Transverse colon (tissue), 4 donors: Measurements from ENCODE around the gene TMEM59L.

Experiments used
- CTCF ChIP-seq, 5 experiments: fragments of 200-600 bp in 3 of 5; fragments of 450-650 bp in 2 of 5; sonication (generic) in 3 of 5; IDR thresholded peaks; 1 replicate in 2 of 5; 2 replicates in 3 of 5; pipeline ENCODE4 v1.5.1; 2016 to 2017; ENCODE audit warnings: antibody characterized with exemption in 5 of 5, inconsistent platforms in 3 of 5, mild to moderate bottlenecking in 2 of 5, moderate library complexity in 1 of 5
- EP300 ChIP-seq: sonication (generic); formaldehyde crosslinking; IDR thresholded peaks from one replicate; pipeline ENCODE4 v1.6.1; 2017; ENCODE audit warnings: antibody characterized with exemption, low read depth
- POLR2A ChIP-seq: fragments of 450-650 bp; IDR thresholded peaks from one replicate; pipeline ENCODE4 v1.6.1; 2016; ENCODE audit warnings: antibody characterized with exemption, mild to moderate bottlenecking, moderate library complexity
- POLR2AphosphoS5 ChIP-seq, 3 donors: sonication (generic); formaldehyde crosslinking; IDR thresholded peaks; one replicate each; pipeline ENCODE4 v1.6.1; 2016; ENCODE audit warnings: antibody characterized with exemption in 3 of 3

DNA sequence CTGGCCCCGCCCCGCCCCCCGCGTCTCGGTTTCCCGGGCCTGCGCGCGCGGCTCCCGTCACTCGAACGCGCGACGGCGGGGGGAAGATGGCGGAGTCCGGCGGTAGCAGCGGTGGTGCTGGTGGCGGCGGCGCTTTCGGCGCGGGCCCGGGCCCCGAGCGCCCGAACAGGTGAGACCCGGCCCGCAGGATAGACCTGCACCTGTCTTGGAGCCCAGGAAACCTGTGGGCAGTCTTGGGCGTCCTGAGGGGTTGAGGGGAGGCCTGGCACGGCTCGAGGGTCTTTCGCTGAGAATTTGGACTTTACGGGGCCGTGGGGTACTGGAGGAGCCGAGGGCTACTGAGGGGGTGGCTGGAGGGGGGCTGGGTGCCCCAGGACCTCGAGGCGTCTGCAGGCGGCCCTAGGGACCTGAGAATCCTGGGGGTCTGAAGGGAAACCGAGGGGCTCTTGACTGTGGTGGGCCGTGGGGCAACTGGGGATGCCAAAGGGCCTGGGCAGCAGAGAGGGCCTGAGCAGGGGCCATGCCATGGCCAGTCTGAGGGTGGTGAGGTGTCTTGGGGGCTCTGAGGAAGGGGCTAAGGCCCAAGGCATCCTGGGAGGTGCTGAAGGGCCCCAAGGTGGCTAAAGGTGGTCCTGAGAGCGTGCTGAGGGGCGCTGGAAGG is 24.4 kb downstream of the TMEM59L start, which contains the start of gene KLHL26:
- TF ChIP-seq POLR2A (peak; percentile 58), CTCF (IDR thresholded peaks at IDR 0.05) (no peak), EP300 (no peak), POLR2AphosphoS5 (IDR thresholded peaks at IDR 0.05) (peak; percentile 69 to 90 (median 74))
